Bronchial epithelial cell (primary cell): ENCODE results near the gene TSSK3. TPM values are rescaled to one million over a fixed set of nuclear protein-coding genes. Genes with fewer than 3 reads are reported as not detected.

ENCODE experiments used
- DNase-seq: peaks from one replicate; pipeline ENCODE4 v3.0.0-alpha.2; 2010; ENCODE audit warnings: low read depth
- FAIRE-seq: peaks from 2 replicates; lab custom pipeline; 2011; peaks lifted over from hg19 to GRCh38; lab: Jason Lieb, UNC
- H3K27me3 ChIP-seq: 2 replicates; pipeline ENCODE4 v1.5.1; 2011; ENCODE audit warnings: low read length; ENCODE audit not compliant: control insufficient read depth, insufficient read depth
- H3K36me3 ChIP-seq: 2 replicates; pipeline ENCODE4 v1.5.1; 2011; ENCODE audit warnings: low read length; ENCODE audit not compliant: control insufficient read depth, insufficient read depth
- H3K4me3 ChIP-seq: 2 replicates; pipeline ENCODE4 v1.5.1; 2011; ENCODE audit warnings: mild to moderate bottlenecking, low read depth, low read length, control low read depth
- total RNA-seq: library from RNA; depleted of rRNA; stranded (reverse); fragments of >200 nt; gene quantifications from 2 replicates; pipeline ENCODE4 v1.2.1, GENCODE V29; 2014
- TF ChIP-seq, protein P1 (sequence below): IDR thresholded peaks from 2 replicates; pipeline ENCODE4 v1.5.1; 2011; ENCODE audit warnings: mild to moderate bottlenecking, moderate library complexity, low read length, control low read depth, inconsistent platforms; ENCODE audit not compliant: insufficient read depth, severe bottlenecking

The TSSK3 gene
- total RNA-seq, 1 donor from 2014 or later = 0.26 TPM

DNA sequence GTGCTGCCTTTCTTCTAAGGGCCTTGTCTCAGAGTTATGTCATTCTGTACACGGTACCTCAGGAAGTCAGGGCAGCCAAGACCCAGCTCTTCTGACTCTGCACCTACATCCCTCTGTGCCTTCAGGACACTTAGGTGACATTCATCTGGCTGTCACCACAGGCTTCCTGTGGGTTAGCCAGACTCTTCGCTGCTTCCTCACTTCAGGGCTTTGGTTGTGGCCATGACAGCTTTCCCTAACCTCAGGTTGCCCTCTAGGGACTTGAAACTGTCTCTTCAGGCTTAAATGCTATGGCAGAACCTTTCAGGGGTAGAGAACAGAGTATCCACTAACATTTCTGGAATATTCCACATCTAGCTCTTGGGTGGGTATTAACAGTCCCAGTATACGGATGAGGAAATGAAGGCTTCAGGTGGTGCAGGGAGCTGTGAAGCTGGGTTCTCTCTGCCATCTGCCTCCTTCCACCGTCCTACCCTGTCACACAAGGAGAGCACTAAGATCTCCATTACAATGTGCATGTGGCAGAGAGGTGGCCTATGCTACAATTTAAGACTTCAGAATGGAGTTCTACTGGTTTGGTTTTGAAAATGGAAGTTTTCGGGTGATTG, 9.9 kb downstream of the TSSK3 start:
- FAIRE-seq = no peak
- Histone ChIP-seq H3K36me3 (peaks cover 21% of the 10 kb centered on the region), H3K27me3 (no peaks in the 10 kb centered on the region), H3K4me3 (no peak overlapping the region)
- TF ChIP-seq, protein P1, sequence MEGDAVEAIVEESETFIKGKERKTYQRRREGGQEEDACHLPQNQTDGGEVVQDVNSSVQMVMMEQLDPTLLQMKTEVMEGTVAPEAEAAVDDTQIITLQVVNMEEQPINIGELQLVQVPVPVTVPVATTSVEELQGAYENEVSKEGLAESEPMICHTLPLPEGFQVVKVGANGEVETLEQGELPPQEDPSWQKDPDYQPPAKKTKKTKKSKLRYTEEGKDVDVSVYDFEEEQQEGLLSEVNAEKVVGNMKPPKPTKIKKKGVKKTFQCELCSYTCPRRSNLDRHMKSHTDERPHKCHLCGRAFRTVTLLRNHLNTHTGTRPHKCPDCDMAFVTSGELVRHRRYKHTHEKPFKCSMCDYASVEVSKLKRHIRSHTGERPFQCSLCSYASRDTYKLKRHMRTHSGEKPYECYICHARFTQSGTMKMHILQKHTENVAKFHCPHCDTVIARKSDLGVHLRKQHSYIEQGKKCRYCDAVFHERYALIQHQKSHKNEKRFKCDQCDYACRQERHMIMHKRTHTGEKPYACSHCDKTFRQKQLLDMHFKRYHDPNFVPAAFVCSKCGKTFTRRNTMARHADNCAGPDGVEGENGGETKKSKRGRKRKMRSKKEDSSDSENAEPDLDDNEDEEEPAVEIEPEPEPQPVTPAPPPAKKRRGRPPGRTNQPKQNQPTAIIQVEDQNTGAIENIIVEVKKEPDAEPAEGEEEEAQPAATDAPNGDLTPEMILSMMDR = no peak
- DNase-seq = no peak

DNA sequence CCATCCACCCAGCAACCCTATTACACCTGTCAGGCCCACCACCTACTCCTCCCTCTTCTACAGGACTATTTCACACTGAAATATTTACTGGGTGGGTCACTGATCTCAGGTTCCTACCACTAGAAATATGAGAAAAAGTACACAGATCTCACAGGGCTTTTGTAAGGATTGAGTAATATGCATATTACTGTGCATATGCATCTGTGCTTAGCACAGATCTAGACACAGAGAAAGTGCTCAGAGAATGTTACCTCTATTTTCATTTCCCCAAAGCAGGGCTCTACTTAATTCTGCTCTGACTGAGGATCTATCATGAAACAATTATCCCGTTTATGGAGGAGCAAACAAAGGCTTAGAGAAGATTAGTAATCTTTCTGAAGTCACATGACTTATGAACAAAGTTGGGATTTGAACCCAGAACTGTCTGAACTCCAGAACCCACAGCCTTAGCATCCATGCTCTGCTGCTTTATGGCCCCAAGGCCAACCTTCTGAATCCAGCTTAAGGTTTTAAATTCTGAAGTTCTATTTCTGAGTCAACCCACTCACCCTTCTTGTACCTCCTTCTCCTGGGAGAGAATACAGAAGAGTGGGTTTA, 11.8 kb downstream of the TSSK3 start:
- Histone ChIP-seq H3K4me3 (no peak overlapping the region), H3K27me3 (no peaks in the 10 kb centered on the region), H3K36me3 (peaks cover 26% of the 10 kb centered on the region)
- TF ChIP-seq, protein P1 = no peak
- DNase-seq (no peak), FAIRE-seq (no peak)

DNA sequence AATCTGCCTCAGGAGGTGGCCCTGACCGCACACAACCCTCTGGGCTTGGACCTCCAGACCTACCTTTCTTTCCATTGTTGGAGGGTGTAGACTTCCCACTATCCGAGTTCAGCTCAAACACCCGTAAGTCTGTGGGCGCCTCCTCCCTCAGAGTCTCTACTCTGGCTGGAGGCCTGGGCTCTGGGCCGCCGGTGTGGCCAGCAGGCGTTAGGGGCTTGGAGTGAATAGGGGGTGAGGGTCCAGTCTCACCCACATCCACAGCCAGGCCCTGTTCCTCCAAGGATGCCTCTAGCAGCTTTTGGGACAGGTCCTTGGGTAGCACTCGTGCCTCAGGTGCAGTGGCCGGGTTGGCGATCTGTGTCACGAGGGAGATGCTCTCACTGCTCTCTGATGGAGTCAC, 13.9 kb downstream of the TSSK3 start:
- H3K4me3 ChIP-seq = no peak overlapping the region
- TF ChIP-seq, protein P1 = no peak
- H3K36me3 ChIP-seq = peaks cover 34% of the 10 kb centered on the region
- H3K27me3 ChIP-seq = no peaks in the 10 kb centered on the region
- FAIRE-seq = no peak
- no peak for DNase-seq

DNA sequence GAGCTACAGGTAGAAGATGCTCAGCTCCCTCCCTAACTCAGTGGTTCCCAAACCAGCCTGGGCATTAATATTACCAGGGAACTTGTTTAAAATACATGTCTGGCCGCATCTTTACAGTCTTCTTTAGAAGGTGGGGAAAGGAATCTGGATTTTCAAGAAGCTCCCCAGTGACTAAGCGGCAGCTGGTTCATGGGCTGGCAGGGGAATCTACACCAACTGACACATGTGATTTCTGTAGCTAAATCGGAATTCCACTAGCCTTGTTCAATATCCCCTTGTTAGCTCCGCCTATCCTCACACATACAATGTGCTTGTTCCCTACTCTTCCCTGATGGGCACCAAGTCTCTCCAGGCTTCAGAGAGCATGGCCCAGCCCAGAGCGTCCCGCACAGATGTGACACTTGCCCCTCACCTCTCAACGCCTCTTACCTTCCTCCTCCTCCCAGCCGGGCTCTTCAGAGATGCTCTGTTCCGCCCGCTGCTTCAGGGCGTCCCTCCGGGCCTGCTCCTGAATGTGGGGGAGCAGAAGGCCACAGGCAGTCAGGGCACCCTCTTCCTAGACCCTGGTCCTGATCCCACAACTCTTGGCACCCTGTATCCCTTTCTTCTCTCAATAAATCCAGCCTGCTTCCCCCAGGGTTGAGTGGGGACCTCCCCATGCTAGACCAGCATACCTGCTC, 15.3 kb downstream of the TSSK3 start:
- no peak overlapping the region for H3K4me3 ChIP-seq
- H3K36me3 ChIP-seq = peaks cover 33% of the 10 kb centered on the region
- FAIRE-seq (no peak), DNase-seq (peak; percentile 28)
- H3K27me3 ChIP-seq = no peaks in the 10 kb centered on the region
- TF ChIP-seq, protein P1 = no peak

DNA sequence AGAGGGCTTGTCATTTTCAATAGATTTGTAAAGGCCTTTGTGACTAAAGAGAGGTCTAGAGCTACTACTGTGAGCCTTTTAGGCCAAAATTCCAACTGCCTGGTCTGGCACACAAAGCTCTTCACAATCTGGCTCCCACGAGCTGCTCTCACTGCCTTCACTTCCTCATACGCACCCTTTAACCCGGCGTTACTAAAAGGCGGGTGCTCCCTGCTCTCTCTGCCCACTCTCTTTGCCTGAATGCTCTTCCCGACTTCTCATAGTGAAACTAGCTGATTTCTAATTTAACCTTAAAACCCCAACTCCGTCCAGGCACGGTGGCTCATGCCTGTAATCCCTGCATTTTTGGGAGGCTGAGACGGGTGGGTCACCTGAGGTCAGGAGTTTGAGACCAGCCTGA, 17.7 kb downstream of the TSSK3 start:
- TF ChIP-seq, protein P1 = no peak
- no peak for FAIRE-seq
- Histone ChIP-seq H3K4me3 (no peak overlapping the region), H3K27me3 (no peaks in the 10 kb centered on the region), H3K36me3 (peaks cover 36% of the 10 kb centered on the region)
- DNase-seq = no peak
